ENCODE data around the gene CACNA2D3.

The CACNA2D3 gene

DNA sequence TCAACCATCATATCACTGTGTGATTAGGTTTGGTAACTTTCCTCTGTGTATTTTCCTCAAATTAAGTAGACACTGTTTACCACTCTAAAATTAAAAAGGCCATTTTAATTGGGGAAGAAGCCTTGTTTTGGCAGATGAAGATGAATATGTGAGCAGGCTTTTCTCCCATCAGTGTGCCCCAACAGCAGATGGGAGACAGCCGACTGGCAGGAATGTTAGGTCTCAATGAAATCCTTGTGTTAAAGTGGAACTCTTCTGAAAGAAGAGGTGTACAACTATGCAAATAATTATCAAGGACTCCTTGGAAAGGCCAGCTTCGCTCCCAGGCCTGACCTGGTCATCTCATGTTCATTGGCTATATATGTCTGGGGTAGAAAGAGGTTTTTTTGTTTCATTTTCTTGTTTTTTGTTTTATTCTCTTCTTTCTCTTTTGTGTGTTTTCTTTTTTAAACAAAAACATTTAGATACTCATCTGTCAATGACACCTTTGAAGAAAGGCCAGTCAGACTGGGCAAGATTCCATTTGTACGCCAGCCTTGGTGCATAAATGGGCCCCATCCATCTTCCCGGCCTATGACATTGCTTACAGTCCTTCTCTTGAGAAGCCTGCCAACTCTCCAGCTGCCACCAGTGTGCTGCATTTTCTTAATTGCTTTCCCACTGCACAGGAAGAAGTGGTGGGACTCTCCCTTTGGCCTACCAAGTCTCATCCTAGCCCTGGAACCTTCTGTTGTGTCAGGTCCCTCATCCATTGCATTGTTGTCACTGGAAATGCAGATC, 779.7 kb downstream of the CACNA2D3 start:
- DNase-seq: no peak

- DNase-seq: no peak
Measured at GRCh38 chr3:54905261-54905888, 783.0 kb downstream of the CACNA2D3 start.

- no peak for DNase-seq
Measured at GRCh38 chr3:54905920-54906319, 783.6 kb downstream of the CACNA2D3 start.

- no peak for DNase-seq
Measured at GRCh38 chr3:54906763-54907162, 784.4 kb downstream of the CACNA2D3 start.

DNA sequence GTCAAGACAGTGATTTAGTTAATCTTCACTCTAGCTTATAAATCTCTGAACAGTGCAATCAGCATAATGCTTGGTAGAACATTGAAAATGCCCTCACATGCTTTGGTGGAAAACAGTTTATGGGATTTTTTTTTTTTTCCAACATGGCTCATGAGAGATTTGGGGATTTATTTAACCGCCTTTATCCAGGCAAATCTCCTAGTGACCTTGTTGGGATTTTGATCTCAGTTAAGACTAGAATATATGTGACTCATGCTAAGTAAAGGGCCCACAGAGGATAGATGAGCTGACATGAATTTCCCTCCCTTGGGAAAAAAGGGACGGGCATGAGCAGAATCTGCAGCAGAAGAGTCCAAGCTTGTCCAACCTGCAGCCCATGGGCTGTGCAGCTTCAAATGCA, 786.8 kb downstream of the CACNA2D3 start:
- DNase-seq: no peak

DNA sequence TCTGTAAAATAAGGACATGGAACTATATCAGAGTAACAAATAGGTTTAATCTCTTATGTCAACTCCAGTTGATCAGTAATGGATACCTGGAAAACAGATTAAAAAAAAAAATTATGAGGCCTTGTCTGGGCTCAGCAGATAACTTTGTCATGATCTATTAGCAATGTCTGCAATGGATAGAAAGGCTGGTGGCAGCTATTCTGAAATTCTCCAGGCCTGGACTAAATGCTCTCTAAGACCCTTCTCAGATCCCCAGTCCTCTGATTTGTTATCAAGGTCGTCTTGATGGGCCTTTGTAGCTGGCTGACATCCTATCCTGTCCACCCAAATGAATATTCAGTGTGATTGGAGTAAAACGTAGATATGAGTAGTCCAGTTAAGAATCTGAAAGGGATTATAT, 791.8 kb downstream of the CACNA2D3 start:
- DNase-seq: no peak

GRCh38 chr3:54915181-54915580, 792.8 kb downstream of the CACNA2D3 start:
- no peak for DNase-seq

DNA sequence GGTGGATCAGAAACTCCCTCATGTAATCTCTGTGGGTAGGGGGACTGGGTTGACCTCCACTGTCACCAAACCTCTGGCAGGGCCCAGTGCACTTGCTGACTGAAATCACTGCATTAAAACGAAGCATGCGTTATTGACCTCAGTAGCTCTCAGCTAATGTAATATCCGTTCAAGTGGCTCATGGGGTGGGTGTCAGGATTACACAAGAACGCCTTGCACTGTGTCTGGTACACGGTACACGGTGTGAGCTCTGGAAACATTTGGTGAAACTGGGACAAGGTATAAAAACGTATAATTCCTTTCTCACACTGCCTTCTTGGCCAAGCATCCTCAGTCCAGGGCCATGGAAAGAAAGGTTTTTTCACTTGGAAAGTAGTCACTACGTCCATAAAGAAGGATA, 793.6 kb downstream of the CACNA2D3 start:
- DNase-seq: no peak

DNA sequence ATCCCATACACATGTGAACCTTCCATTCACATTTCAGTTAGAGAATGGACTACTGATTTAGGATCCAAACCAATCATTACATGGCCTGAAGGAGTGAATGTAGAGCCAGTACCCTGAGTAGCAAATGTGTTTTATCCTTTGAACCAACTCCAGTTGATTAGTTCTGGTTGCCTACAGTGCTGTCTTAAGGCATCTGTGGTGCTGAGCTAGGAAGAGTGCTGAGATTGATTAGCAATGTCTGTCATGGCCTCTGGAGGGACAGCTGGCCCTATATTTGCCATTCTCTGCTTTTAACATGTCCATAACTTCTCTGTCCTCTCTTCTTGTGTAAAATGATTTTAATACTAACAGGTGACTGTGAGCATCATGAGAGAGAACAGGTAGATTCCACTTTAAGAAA, 794.4 kb downstream of the CACNA2D3 start:
- DNase-seq: no peak

DNA sequence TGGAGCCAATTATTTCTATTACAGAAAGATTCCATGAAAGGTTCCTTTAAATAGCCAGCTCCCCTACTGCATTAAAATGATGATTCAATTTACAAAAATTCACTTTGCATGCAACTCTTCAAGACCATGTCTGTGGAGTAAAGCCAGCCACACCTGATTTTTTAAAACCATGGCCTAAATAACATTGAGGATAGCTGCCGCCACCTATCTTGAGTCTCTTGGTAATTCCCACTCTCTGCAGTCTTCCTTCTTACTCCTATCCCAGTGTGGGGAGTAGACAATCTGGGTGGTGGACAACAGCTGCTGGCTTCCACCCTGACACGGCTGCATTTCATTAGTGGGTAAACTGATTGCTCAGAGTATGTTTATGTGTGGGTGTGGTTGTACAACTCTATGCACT, 794.8 kb downstream of the CACNA2D3 start:
- no peak for DNase-seq

GRCh38 chr3:54917862-54918261, 795.5 kb downstream of the CACNA2D3 start:
- DNase-seq: no peak

GRCh38 chr3:54918516-54918915, 796.2 kb downstream of the CACNA2D3 start:
- DNase-seq: no peak

DNA sequence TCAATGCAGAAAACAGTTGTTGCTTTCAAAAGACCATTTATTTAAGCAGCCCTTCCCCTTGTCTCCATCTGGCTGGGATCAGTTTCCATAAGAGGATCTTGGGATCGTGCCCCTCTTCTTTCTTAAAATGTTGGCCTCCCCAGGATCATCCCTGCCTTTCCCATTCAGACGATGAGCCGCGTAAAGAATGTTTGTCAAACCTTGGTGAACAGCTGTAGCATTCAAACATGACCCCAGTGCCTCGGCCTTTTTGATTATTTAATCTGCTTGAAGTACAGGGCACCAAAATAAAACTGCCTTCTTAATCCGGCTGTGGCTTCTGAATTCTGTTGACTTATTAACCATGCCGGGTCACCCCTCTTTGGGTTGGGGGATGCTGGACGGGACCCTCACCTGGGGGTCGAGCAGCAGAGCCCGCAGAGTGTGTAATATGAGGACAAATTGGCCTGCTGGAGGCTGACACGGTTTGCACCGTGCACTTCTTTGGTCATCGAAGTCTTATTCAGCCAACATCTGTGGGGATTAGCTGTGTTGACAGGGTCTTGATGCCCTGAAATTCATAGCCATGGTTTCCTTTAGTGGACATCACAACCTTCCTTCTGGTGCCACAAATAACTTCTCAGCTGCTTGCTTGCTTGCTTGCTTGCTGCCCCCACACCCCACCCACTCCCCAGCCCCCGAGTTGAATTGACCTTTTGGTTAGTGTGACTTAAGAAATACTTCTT, 805.9 kb downstream of the CACNA2D3 start, which contains the start of gene LRTM1:
LRTM1 (minus strand) TSS at position 14 of the 725 bp plus-strand sequence. CDS start 148 bp downstream, outside the sequence.
- DNase-seq: no peak

DNA sequence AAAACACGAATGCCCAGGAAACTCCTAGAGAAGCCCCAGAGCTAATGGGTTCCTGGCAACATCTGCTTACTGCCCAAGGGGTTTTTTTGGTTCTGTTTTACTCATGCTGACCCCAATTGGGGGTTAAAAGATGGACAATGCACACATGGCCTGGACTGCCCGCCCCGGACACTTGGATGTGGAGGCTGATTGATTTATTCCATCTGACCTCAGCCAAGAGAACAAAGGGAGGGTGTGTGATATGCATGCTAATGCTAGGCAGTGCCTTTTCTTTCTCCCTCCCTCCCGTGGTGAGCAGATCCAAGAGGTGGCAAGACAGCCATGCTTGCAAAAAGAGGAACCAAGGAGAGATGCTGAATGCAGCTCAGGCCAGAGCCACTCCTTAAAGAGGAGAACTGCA, 808.8 kb downstream of the CACNA2D3 start:
- DNase-seq: no peak

DNA sequence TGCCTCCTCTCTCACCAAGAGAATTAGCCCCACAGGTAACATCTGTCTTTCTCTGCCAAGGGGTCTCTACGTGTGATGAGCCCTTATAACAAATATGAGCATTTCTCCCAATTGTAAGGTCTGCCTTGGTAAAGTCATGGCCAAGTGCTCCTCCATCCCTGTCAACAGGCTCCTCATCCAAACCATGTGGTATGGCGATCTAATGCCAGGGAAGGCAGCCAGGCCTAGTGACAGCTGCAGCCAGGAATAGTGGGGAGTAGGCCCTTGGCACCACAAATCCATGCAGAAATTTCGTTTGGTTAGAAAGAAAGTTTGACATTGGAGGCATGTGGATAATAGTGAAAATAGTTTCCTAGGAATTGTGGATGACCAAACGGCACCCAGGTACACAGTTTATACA, 810.3 kb downstream of the CACNA2D3 start:
- no peak for DNase-seq

- DNase-seq: no peak
Measured at GRCh38 chr3:54935869-54936268, 813.5 kb downstream of the CACNA2D3 start.

DNA sequence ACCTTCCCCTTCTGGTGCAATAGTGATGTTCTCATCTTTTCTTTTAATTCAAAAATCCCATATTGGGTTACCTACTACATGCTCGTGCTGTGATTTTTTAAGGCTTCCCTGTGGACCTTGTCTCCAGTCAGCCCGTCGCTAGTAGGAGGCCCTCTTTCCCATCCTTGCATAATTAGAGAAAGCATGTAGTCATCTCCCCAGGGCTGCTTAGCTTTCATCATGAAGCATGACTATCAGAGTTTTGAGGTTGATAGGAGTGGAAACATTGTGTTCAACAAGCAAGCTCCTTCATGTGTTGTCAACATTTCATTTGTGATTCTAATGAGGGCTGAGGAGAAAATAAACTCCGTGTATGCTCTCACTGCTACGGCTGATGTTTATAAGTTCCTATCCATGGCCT, 814.2 kb downstream of the CACNA2D3 start:
- DNase-seq: no peak

GRCh38 chr3:54939557-54940300, 817.4 kb downstream of the CACNA2D3 start:
- DNase-seq: no peak

DNA sequence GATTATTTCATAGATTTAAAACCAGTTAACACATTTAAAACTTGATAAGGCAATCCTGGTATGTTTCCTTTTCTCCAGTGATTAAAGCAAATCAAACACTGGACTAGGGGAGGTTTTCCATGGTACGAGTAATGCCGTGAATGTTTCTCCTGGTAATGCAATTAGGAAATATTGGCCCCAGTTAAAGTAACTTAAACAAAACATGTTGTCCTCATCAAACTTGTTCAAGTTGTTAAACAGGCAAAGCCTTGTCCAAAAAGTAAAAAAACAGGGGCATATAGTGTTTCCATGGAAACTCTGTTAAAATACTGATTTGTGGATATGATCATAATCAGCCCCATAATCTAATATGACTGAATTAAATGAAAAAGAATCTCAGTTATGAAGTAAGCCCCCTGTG, 818.6 kb downstream of the CACNA2D3 start:
- no peak for DNase-seq

GRCh38 chr3:54941690-54942362, 819.5 kb downstream of the CACNA2D3 start:
- no peak for DNase-seq

DNA sequence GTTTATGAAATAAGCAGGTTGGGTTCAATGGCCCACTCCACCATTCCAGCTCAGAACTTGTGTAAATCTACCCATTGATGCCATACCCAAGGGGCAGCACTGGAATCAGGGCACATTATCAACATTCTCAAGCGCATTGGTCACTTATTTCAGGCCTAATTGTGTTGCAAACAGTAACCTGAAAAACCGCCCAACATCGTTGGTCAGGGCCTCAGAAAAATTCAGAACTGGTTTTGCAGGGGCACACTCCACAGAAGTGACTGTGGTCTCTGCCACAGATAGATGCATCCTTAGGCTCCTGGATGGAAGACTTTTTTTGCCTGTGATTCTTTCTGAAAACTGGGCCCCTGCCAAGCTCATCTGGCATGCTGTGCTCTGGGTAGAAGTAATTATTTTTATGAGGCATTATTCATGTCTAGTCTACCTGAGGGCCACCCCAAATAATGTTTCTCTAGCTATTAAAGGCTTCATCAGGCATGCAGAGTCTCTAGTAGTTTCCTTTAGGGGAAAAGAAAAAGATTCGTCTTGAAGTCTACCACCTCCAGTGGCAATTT, 827.2 kb downstream of the CACNA2D3 start:
- no peak for DNase-seq

- DNase-seq: no peak
Measured at GRCh38 chr3:54950391-54951003, 828.1 kb downstream of the CACNA2D3 start.
